H1 (cell line): Measurements from ENCODE around the gene RTCA. TPM values are rescaled to one million over a fixed set of nuclear protein-coding genes. Genes with fewer than 3 reads are reported as not detected.

Source experiments
- CTCF ChIA-PET: fragments of 300-600 bp; sonication (Branson Sonifier 250); formaldehyde crosslinking; loops from one replicate; lab custom pipeline; 2021; ENCODE audit not compliant: partially characterized antibody; lab: Charles Lee
- POLR2A ChIA-PET: fragments of 300-600 bp; sonication (Branson Sonifier 250); formaldehyde crosslinking; loops from one replicate; lab custom pipeline; 2021; ENCODE audit warnings: inconsistent platforms; ENCODE audit not compliant: partially characterized antibody; lab: Charles Lee
- DNase-seq, 2 experiments: peaks; one replicate each; pipeline versions ENCODE4 v3.0.0 to v3.0.0-alpha.2; 2010 to 2022; ENCODE audit warnings: low spot score in 2 of 2, low read depth in 1 of 2, mixed read lengths in 1 of 2
- FAIRE-seq: peaks from 2 replicates; lab custom pipeline; 2011; peaks lifted over from hg19 to GRCh38; lab: Jason Lieb, UNC
- H2AFZ ChIP-seq: 2 replicates; pipeline ENCODE4 v1.8.1; 2012; ENCODE audit warnings: low read length, inconsistent platforms
- H2AK5ac ChIP-seq: 2 replicates; pipeline ENCODE4 v1.6.1; 2013; ENCODE audit warnings: low read depth, low read length
- H2BK120ac ChIP-seq: replicated peaks from 2 replicates; pipeline ENCODE3; 2013; ENCODE audit warnings: low read depth, low read length, inconsistent platforms
- H2BK12ac ChIP-seq: 2 replicates; pipeline ENCODE4 v1.6.1; 2013; ENCODE audit warnings: low read depth, low read length
- H2BK15ac ChIP-seq: 2 replicates; pipeline ENCODE4 v1.6.1; 2013; ENCODE audit warnings: low read length
- H2BK20ac ChIP-seq: 2 replicates; pipeline ENCODE4 v1.6.1; 2013; ENCODE audit warnings: low read length
- H2BK5ac ChIP-seq: 2 replicates; pipeline ENCODE4 v1.6.1; 2013; ENCODE audit warnings: low read depth, low read length
- H3K14ac ChIP-seq: 2 replicates; pipeline ENCODE4 v1.6.1; 2013; ENCODE audit warnings: inconsistent platforms; ENCODE audit not compliant: insufficient read length
- H3K18ac ChIP-seq: 2 replicates; pipeline ENCODE4 v1.6.1; 2013; ENCODE audit warnings: low read length; ENCODE audit errors: extremely low read depth
- H3K23ac ChIP-seq: 2 replicates; pipeline ENCODE4 v1.6.1; 2013; ENCODE audit warnings: inconsistent platforms; ENCODE audit not compliant: insufficient read length
- H3K23me2 ChIP-seq: 2 replicates; pipeline ENCODE4 v1.6.1; 2013; ENCODE audit warnings: low read depth, low read length
- H3K27ac ChIP-seq: 2 replicates; pipeline ENCODE4 v1.6.1; 2011; ENCODE audit warnings: low read depth, low read length, inconsistent platforms
- H3K27me3 ChIP-seq, 4 experiments: replicated peaks in 1 of 4; 1 replicate in 1 of 4; 2 replicates in 3 of 4; pipeline versions ENCODE4 v1.6.1 to v1.8.1; 2011 to 2013; ENCODE audit warnings: low read length in 3 of 4, mild to moderate bottlenecking in 3 of 4, inconsistent platforms in 2 of 4, mixed read lengths in 2 of 4, moderate library complexity in 1 of 4; ENCODE audit not compliant: control insufficient read depth in 3 of 4, insufficient read depth in 3 of 4; ENCODE audit errors: extremely low read depth in 1 of 4
- H3K36me3 ChIP-seq, 4 experiments: 2 replicates each; pipeline versions ENCODE4 v1.6.1 to v1.8.1; 2011 to 2013; ENCODE audit warnings: mild to moderate bottlenecking in 4 of 4, low read length in 3 of 4, moderate library complexity in 2 of 4, control low read depth in 1 of 4, inconsistent platforms in 1 of 4; ENCODE audit not compliant: insufficient read depth in 4 of 4, control insufficient read depth in 2 of 4
- H3K4ac ChIP-seq: replicated peaks from 2 replicates; pipeline ENCODE3; 2013; ENCODE audit warnings: low read length, low read depth, mixed read lengths, inconsistent platforms; ENCODE audit not compliant: insufficient read length
- H3K4me1 ChIP-seq, 4 experiments: replicated peaks in 1 of 4; 1 replicate in 1 of 4; 2 replicates in 3 of 4; pipeline versions ENCODE4 v1.6.1 to v1.8.1; 2011 to 2013; ENCODE audit warnings: low read length in 3 of 4, inconsistent platforms in 2 of 4, mixed read lengths in 1 of 4; ENCODE audit not compliant: insufficient read depth in 4 of 4, control insufficient read depth in 3 of 4
- H3K4me2 ChIP-seq, 2 experiments: 2 replicates each; pipeline versions ENCODE4 v1.6.1 to v1.8.1; 2011 to 2013; ENCODE audit warnings: low read depth in 2 of 2, low read length in 2 of 2, control low read depth in 1 of 2, inconsistent platforms in 1 of 2, mild to moderate bottlenecking in 1 of 2; ENCODE audit not compliant: insufficient read depth in 1 of 2
- H3K4me3 ChIP-seq, 4 experiments: fragments of 200-600, 300-600 bp in 1 of 4; sonication (generic), shearing (Covaris generic), sonication (Bioruptor Twin) in 1 of 4; 2 replicates each; pipeline versions ENCODE4 v1.5.1 to v1.8.1; 2011 to 2016; ENCODE audit warnings: low read length in 4 of 4, low read depth in 3 of 4, control low read depth in 2 of 4, inconsistent platforms in 2 of 4, mild to moderate bottlenecking in 2 of 4, mixed read lengths in 1 of 4, moderate library complexity in 1 of 4; ENCODE audit not compliant: insufficient read depth in 2 of 4; ENCODE audit errors: extremely low read depth in 1 of 4
- H3K56ac ChIP-seq: replicated peaks from 2 replicates; pipeline ENCODE3; 2013; ENCODE audit warnings: low read depth, mild to moderate bottlenecking, mixed read lengths, low read length, inconsistent platforms; ENCODE audit not compliant: insufficient read length
- H3K79me1 ChIP-seq: 2 replicates; pipeline ENCODE4 v1.6.1; 2013; ENCODE audit warnings: low read depth, low read length, control low read depth
- H3K79me2 ChIP-seq, 2 experiments: 2 replicates each; pipeline versions ENCODE4 v1.6.1 to v1.8.1; 2012 to 2013; ENCODE audit warnings: low read length in 2 of 2, mild to moderate bottlenecking in 2 of 2, inconsistent platforms in 1 of 2; ENCODE audit not compliant: insufficient read depth in 2 of 2, control insufficient read depth in 1 of 2
- H3K9ac ChIP-seq, 4 experiments: replicated peaks in 1 of 4; 1 replicate in 1 of 4; 2 replicates in 3 of 4; pipeline versions ENCODE4 v1.6.1 to v1.8.1; 2011 to 2013; ENCODE audit warnings: low read depth in 3 of 4, low read length in 3 of 4, control low read depth in 2 of 4, mild to moderate bottlenecking in 2 of 4, moderate library complexity in 2 of 4, inconsistent platforms in 1 of 4; ENCODE audit errors: extremely low read depth in 1 of 4
- H3K9me3 ChIP-seq, 2 experiments: 2 replicates each; pipeline versions ENCODE4 v1.6.1 to v1.8.1; 2012 to 2013; ENCODE audit warnings: mild to moderate bottlenecking in 2 of 2, moderate library complexity in 2 of 2, control low read depth in 1 of 2, inconsistent platforms in 1 of 2, low read depth in 1 of 2, low read length in 1 of 2, mixed read lengths in 1 of 2; ENCODE audit not compliant: insufficient read depth in 2 of 2
- H4K20me1 ChIP-seq, 2 experiments: replicated peaks in 1 of 2; 2 replicates each; pipeline versions ENCODE3 to v1.8.1; 2011 to 2013; ENCODE audit warnings: inconsistent platforms in 2 of 2, low read length in 2 of 2, mild to moderate bottlenecking in 1 of 2; ENCODE audit not compliant: insufficient read depth in 2 of 2, control insufficient read depth in 1 of 2
- H4K5ac ChIP-seq: 2 replicates; pipeline ENCODE4 v1.6.1; 2013; ENCODE audit warnings: low read length, low read depth, mixed read lengths, inconsistent platforms; ENCODE audit not compliant: insufficient read length
- H4K8ac ChIP-seq: 2 replicates; pipeline ENCODE4 v1.8.0; 2013; ENCODE audit warnings: mild to moderate bottlenecking, moderate library complexity, low read length, inconsistent platforms; ENCODE audit not compliant: insufficient read depth; ENCODE audit errors: extremely low read depth
- H4K91ac ChIP-seq: replicated peaks from 2 replicates; pipeline ENCODE3; 2013; ENCODE audit warnings: low read length, mixed read lengths, inconsistent platforms; ENCODE audit not compliant: insufficient read length
- BRCA1 ChIP-seq: IDR thresholded peaks from 2 replicates; pipeline ENCODE4 v1.6.1; 2012; ENCODE audit warnings: low read depth, low read length, improper control_type of control experiment
- KDM4A ChIP-seq: IDR thresholded peaks from one replicate; pipeline ENCODE4 v1.7.1; 2012; ENCODE audit warnings: low read depth, mild to moderate bottlenecking, moderate library complexity, low read length, inconsistent platforms; ENCODE audit not compliant: severe bottlenecking
- KDM5A ChIP-seq: fragments of 200-600 bp; IDR thresholded peaks from 2 replicates; pipeline ENCODE4 v1.7.1; 2012; ENCODE audit warnings: mild to moderate bottlenecking, low read length, inconsistent platforms, mixed read lengths
- POLR2A ChIP-seq, 2 experiments: IDR thresholded peaks; 1 replicate in 1 of 2; 2 replicates in 1 of 2; pipeline ENCODE4 v1.6.1; 2011; ENCODE audit warnings: low read depth in 2 of 2, low read length in 2 of 2, mild to moderate bottlenecking in 2 of 2; ENCODE audit errors: control extremely low read depth in 1 of 2
- SIN3A ChIP-seq, 2 experiments: IDR thresholded peaks in 1 of 2; conservative IDR thresholded peaks in 1 of 2; 2 replicates each; pipeline ENCODE4 v1.6.1; 2011 to 2012; ENCODE audit warnings: low read length in 2 of 2, improper control_type of control experiment in 1 of 2, low read depth in 1 of 2, mild to moderate bottlenecking in 1 of 2
- YY1 ChIP-seq: IDR thresholded peaks from 2 replicates; pipeline ENCODE4 v1.6.1; 2011; ENCODE audit warnings: low read depth, mild to moderate bottlenecking, low read length
- WGBS, 2 experiments: shearing (Covaris generic) in 1 of 2; methylation state at CpG; one replicate each; pipeline versions ENCODE4 v1.1.6 to v1.1.7; 2013 to 2015; ENCODE audit warnings: low lambda C conversion rate in 2 of 2, mixed read lengths in 2 of 2, inconsistent platforms in 1 of 2, low coverage in 1 of 2, missing lambda C conversion rate in 1 of 2; ENCODE audit not compliant: insufficient replicate concordance in 2 of 2, insufficient coverage in 1 of 2, insufficient read length in 1 of 2; ENCODE audit errors: extremely low coverage in 1 of 2, missing lambda C conversion rate in 1 of 2; 5-methylcytosine and 5-hydroxymethylcytosine counted together
- polyA plus RNA-seq, 7 experiments: library from polyadenylated mRNA; depleted of rRNA in 3 of 7; stranded (reverse) in 5 of 7; unstranded in 2 of 7; fragments of >200 nt in 5 of 7; fragments of 200-250 nt in 2 of 7; gene quantifications; 1 replicate in 5 of 7; 2 replicates in 1 of 7; 4 replicates in 1 of 7; pipeline versions ENCODE4 v1.2.1 to v1.2.3, GENCODE V29; 2011 to 2013; ENCODE audit warnings: missing spikeins in 2 of 7, mixed read lengths in 2 of 7
- total RNA-seq: library from RNA; stranded (reverse); fragmentation: NEBNext Ultra II Directional; extraction: Animal tissue kit (Norgen Biotek cat#: 25700); gene quantifications from 2 replicates; pipeline ENCODE4 v1.2.1, GENCODE V29; 2021
- TF ChIP-seq, protein P1 (sequence below): IDR thresholded peaks from 2 replicates; pipeline ENCODE4 v1.6.1; 2011; ENCODE audit warnings: low read depth, mild to moderate bottlenecking, low read length; ENCODE audit not compliant: insufficient read depth

RTCA gene
- total and polyA plus RNA-seq, 2 of the 8 experiments (the other 6 are each of a cell fraction or from before 2014, with no cell fraction given) = 13.8 to 31.6 TPM

DNA sequence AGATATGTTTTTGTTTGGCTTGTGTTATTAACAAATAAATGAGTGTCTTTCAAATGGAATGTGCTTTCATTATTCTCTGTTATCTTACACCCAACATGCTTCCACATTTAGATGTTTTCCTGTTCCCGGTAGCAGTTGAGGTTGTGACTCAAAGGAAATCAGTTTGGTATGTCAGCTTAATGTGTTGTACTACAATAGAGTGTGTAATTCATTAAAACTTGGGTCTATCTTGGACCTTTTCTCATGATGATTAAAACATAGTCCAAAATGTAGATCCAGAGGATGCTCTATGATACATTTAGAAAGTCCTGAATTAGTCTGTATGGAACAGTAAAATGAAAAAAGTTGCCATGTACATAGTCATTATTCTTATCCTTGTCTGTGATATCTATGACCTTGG, 26.7 kb downstream of the RTCA start:
- peaks cover 0 to 28% (median 3%) of the 10 kb centered on the region in 4 experiments; a peak in 4 of 8 replicates for H3K36me3 ChIP-seq
- POLR2A ChIA-PET = no interaction called here
- FAIRE-seq = no peak

More for the DNA sequence above, 26.7 kb downstream of the RTCA start:
- Histone ChIP-seq H2BK5ac (no peak overlapping the region), H3K9me3 (no peaks in the 10 kb centered on the region), H3K79me1 (no peaks in the 10 kb centered on the region), H2AFZ (no peak overlapping the region), H3K9ac (no peak overlapping the region), H2BK15ac (no peak overlapping the region), H2AK5ac (no peak overlapping the region), H3K27me3 (no peaks in the 10 kb centered on the region), H2BK120ac (no peak overlapping the region), H3K79me2 (no peaks in the 10 kb centered on the region), H4K20me1 (no peaks in the 10 kb centered on the region), H3K27ac (no peak overlapping the region), H3K23me2 (no peaks in the 10 kb centered on the region), H4K5ac (no peak overlapping the region), H2BK20ac (no peak overlapping the region), H3K56ac (no peak overlapping the region), H2BK12ac (no peak overlapping the region), H3K4ac (no peak overlapping the region), H4K8ac (no peak overlapping the region), H3K18ac (no peak overlapping the region), H3K14ac (no peak overlapping the region), H3K23ac (no peak overlapping the region), H3K4me2 (no peak overlapping the region), H3K4me3 (no peak overlapping the region), H4K91ac (no peak overlapping the region), H3K4me1 (peaks cover 0 to 3% (median 0%) of the 10 kb centered on the region in 4 experiments; a peak in 2 of 7 replicates)
- 82% methylated on average over 1 of the region's 1 CpG; no CpG with 5 or more reads in 1 of the 2 experiments for WGBS, 2 experiments
- no peak for DNase-seq
- CTCF ChIA-PET = no interaction called here
- no peak for TF ChIP-seq BRCA1
- no peak for TF ChIP-seq KDM4A
- no peak for TF ChIP-seq YY1
- no peak for TF ChIP-seq POLR2A (IDR thresholded peaks at IDR 0.05; ENCODE audit: control extremely low read depth in 1 of 2, low read depth in 2 of 2, low read length in 2 of 2)
- TF ChIP-seq, protein P1, sequence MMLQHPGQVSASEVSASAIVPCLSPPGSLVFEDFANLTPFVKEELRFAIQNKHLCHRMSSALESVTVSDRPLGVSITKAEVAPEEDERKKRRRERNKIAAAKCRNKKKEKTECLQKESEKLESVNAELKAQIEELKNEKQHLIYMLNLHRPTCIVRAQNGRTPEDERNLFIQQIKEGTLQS = no peak
- no peak for TF ChIP-seq KDM5A
- no peak for TF ChIP-seq SIN3A (conservative IDR thresholded peaks at IDR 0.05 in 1 of 2, IDR thresholded peaks at IDR 0.05 in 1 of 2; ENCODE audit: low read depth in 1 of 2, low read length in 2 of 2)
- TF ChIP-seq, all 59 proteins: peak for 0
